DMS79 treated with DMSO at 0.1 percent for 48 hours (cell line): ENCODE results near the gene CEACAM7.
"Not testable (repeated sequence)": the region's sequence is repeated elsewhere in the genome, so short reads cannot be mapped to it uniquely, and the experiment has no call there.

Experiments used
- DNase-seq: peaks from one replicate; lab custom pipeline; 2025; lab: John Stamatoyannopoulos, UW

The CEACAM7 gene

GRCh38 chr19:41656756-41657155 is 31.3 kb downstream of the CEACAM7 start:
- not testable (repeated sequence) for DNase-seq

- no peak for DNase-seq
Observed at GRCh38 chr19:41652250-41652649, 35.8 kb downstream of the CEACAM7 start.

- no peak for DNase-seq
Observed at GRCh38 chr19:41649827-41650226, 38.2 kb downstream of the CEACAM7 start.

GRCh38 chr19:41646589-41647204 is 41.4 kb downstream of the CEACAM7 start:
- no peak for DNase-seq

GRCh38 chr19:41641879-41642485 is 46.1 kb downstream of the CEACAM7 start:
- peak; percentile 75 for DNase-seq

- DNase-seq = no peak
Observed at GRCh38 chr19:41638641-41639081, 49.4 kb downstream of the CEACAM7 start.

- no peak for DNase-seq
Observed at GRCh38 chr19:41637484-41637883, 50.6 kb downstream of the CEACAM7 start.

- DNase-seq = no peak
Observed at GRCh38 chr19:41627966-41628675, 59.9 kb downstream of the CEACAM7 start.

GRCh38 chr19:41626877-41627276 is 61.2 kb downstream of the CEACAM7 start, which contains the start of gene CEACAM4:
Gene CEACAM4 (minus strand): TSS chr19:41627074. CDS start chr19:41626963, 111 bp downstream.
- DNase-seq = no peak

GRCh38 chr19:41626278-41626677 is 61.8 kb downstream of the CEACAM7 start:
- no peak for DNase-seq

- no peak for DNase-seq
Observed at GRCh38 chr19:41624937-41625336, 63.1 kb downstream of the CEACAM7 start.

- DNase-seq = no peak
Observed at GRCh38 chr19:41624515-41624914, 63.6 kb downstream of the CEACAM7 start.

GRCh38 chr19:41623360-41623759 is 64.7 kb downstream of the CEACAM7 start:
- DNase-seq = no peak
